Brain microvascular endothelial cell (primary cell): ENCODE measurements around the gene OR8A1.
A peak's percentile ranks its signal among the peaks of the same experiment; 100 is the strongest.

Source experiments
- DNase-seq: peaks from one replicate; pipeline ENCODE4 v3.0.0-alpha.2; 2020
- H3K27ac ChIP-seq: fragments of 250-450 bp; sonication (Bioruptor Pico); 2 replicates; pipeline ENCODE4 v1.5.1; 2020; ENCODE audit warnings: mild to moderate bottlenecking, moderate library complexity
- H3K27me3 ChIP-seq: fragments of 250-450 bp; sonication (Bioruptor Pico); replicated peaks from 2 replicates; pipeline ENCODE4 v1.5.1; 2020; ENCODE audit warnings: mild to moderate bottlenecking
- H3K36me3 ChIP-seq: fragments of 250-450 bp; sonication (Bioruptor Pico); replicated peaks from 2 replicates; pipeline ENCODE4 v1.5.1; 2020; ENCODE audit warnings: mild to moderate bottlenecking
- H3K4me3 ChIP-seq: 2 replicates; pipeline ENCODE4 v1.5.1; 2011; ENCODE audit warnings: low read depth, mild to moderate bottlenecking, control low read depth, low read length, moderate library complexity
- CTCF ChIP-seq: IDR thresholded peaks from 2 replicates; pipeline ENCODE4 v1.5.1; 2011; ENCODE audit warnings: low read depth, mild to moderate bottlenecking, moderate library complexity, low read length, control low read depth, inconsistent platforms; ENCODE audit errors: missing control alignments
- in situ Hi-C: cut with HindIII; loops from 2 replicates; pipeline ENCODE4 v1.10.0; 2017; ENCODE audit warnings: low sequenced_read_pairs, low pct_ligation_motif_present

OR8A1 gene

DNA sequence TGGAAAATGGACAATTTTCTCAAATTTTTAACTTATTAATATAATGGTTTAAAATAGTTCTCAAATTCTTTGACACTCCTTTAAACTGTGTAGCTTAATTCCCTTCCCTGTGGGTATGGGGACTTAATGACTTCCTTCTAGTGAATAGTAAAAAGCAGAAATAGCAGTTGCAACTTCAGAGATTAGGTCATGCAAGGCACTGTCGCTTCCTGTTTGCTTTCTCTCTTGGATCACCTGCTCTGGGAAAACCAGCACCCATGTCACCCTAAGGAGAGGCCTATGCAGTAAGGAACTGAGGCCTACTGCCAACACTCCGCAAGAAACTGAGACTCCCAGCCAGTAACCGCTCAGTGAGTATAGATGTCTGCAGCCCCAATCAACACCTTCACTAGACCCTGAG lies 35.9 kb downstream of the OR8A1 start:
- TF ChIP-seq CTCF = no peak
- in situ Hi-C loops = no loop called here
- no peak for DNase-seq
- Histone ChIP-seq H3K27ac (no peak overlapping the region), H3K36me3 (no peaks in the 10 kb centered on the region), H3K27me3 (no peaks in the 10 kb centered on the region), H3K4me3 (no peak overlapping the region)

GRCh38 chr11:124608147-124608546 lies 38.4 kb downstream of the OR8A1 start:
- in situ Hi-C loops = no loop called here
- H3K4me3 ChIP-seq = no peak overlapping the region
- TF ChIP-seq CTCF = no peak
- H3K36me3 ChIP-seq = no peaks in the 10 kb centered on the region
- H3K27me3 ChIP-seq = no peaks in the 10 kb centered on the region
- no peak overlapping the region for H3K27ac ChIP-seq
- no peak for DNase-seq

DNA sequence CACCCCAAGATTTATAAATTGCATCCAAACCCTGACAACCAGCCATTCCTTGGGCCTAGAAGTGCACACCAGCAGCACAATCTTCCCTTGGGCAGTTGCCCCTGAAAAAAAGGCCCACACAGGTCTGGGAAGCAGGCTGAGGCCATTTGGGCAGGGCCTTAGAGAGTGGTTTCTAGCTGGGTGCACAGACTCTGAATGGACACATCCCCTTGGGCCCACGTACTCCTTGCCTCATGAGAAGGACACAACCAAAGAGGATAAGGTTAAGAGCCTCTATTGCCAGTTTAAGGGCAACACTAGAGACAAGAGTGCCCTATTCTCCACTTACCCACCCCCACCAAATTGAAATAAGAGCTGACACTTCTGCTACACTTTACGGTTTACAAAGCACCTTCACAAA lies 40.5 kb downstream of the OR8A1 start:
- Histone ChIP-seq H3K27ac (no peak overlapping the region), H3K4me3 (no peak overlapping the region)
- in situ Hi-C loops = no loop called here

DNA sequence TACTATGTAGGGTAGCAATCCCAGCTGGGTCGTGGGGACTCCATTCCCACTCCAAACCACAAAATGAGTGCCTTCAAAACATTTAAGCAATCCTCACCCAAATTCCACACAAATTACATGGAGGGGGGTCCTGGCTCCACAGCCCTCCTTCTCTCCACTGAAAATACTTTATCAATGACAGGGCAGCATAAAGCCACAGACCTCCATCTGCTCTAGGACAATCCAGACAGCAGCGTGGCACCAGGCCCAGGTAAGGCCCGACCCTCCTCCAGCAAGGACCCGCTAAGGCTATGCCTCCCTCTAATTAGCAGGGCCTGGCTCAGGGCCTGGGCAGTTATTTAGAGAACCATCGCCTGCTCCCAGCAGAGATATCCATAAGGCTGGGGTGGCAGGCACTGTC lies 41.3 kb downstream of the OR8A1 start, which contains the start of gene PANX3:
Gene PANX3, plus strand, starts transcription at position 365 of the 400 bp plus-strand sequence. CDS start 129 bp downstream, outside the sequence.
- Histone ChIP-seq H3K27ac (no peak within 1 kb of the TSS), H3K27me3 (no peaks in the 10 kb centered on the region), H3K36me3 (no peaks in the 10 kb centered on the region), H3K4me3 (no peak within 1 kb of the TSS)
- in situ Hi-C loops = no loop called here
- TF ChIP-seq CTCF = no peak
- no peak for DNase-seq

More for the DNA sequence above, 40.5 kb downstream of the OR8A1 start:
- Histone ChIP-seq H3K36me3 (no peaks in the 10 kb centered on the region), H3K27me3 (no peaks in the 10 kb centered on the region)
- no peak for DNase-seq
- TF ChIP-seq CTCF = no peak

GRCh38 chr11:124612045-124612444 lies 42.2 kb downstream of the OR8A1 start:
- TF ChIP-seq CTCF = no peak
- no peaks in the 10 kb centered on the region for H3K36me3 ChIP-seq
- in situ Hi-C loops = no loop called here
- no peak overlapping the region for H3K4me3 ChIP-seq
- DNase-seq = no peak
- H3K27ac ChIP-seq = no peak overlapping the region
- H3K27me3 ChIP-seq = no peaks in the 10 kb centered on the region

DNA sequence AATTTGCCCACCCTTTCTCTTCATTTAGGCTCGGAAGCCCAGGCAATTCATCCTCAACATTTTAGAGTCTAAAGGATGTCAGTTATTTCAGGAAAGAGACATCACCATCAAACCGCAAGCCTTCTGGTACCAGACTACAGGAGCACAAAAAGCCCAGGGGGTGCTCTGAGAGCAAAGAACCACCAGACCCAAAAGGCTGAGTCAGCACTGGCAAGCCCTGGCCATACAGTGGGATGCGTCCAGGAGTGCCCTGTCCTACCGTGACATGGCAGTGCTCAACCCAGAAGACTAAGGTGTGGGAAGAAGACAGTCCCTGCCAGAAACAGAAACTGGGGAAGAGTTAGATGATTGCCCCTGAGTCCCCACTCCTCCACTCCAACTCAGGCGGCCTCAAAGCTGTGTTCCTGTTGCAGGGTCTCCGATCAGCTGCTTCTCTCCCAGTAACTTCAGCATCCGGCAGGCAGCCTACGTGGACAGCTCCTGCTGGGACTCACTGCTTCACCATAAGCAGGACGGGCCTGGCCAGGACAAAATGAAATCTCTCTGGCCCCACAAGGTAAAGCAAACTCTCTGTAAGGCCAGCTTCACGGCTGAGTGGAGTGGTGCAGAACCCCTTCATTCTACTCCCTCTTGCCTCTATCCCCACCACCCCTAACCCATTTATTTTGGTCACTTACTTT lies 42.9 kb downstream of the OR8A1 start:
- DNase-seq = peak; percentile 12
- Histone ChIP-seq H3K27me3 (no peaks in the 10 kb centered on the region), H3K36me3 (no peaks in the 10 kb centered on the region), H3K4me3 (no peak overlapping the region), H3K27ac (no peak overlapping the region)
- in situ Hi-C loops = no loop called here
- no peak for TF ChIP-seq CTCF
